SK-N-MC (cell line): Measurements from ENCODE around the gene LONP2.
"Not testable (repeated sequence)": the region's sequence is repeated elsewhere in the genome, so short reads cannot be mapped to it uniquely, and the experiment has no call there.

Experiments
- DNase-seq: peaks from one replicate; pipeline ENCODE4 v3.0.0-alpha.2; 2011; ENCODE audit warnings: low read depth, low spot score
- H3K27ac ChIP-seq: fragments of 200-600 bp; sonication (generic); 2 replicates; pipeline ENCODE4 v1.5.1; 2016; ENCODE audit warnings: mixed run types
- H3K36me3 ChIP-seq: fragments of 200-600 bp; sonication (generic); 2 replicates; pipeline ENCODE4 v1.6.1; 2017; ENCODE audit warnings: antibody characterized with exemption, low read length, mixed read lengths; ENCODE audit not compliant: insufficient read depth
- H3K4me3 ChIP-seq: fragments of 200-600 bp; sonication (generic); 2 replicates; pipeline ENCODE4 v1.5.1; 2016
- H3K9ac ChIP-seq: fragments of 200-600 bp; sonication (generic); 2 replicates; pipeline ENCODE4 v1.8.0; 2017; ENCODE audit warnings: mixed run types, mixed read lengths; ENCODE audit not compliant: insufficient read length
- H3K9me3 ChIP-seq: fragments of 200-600 bp; sonication (generic); 2 replicates; pipeline ENCODE4 v1.6.1; 2017; ENCODE audit warnings: low read depth, mild to moderate bottlenecking, antibody characterized with exemption, low read length, moderate library complexity, mixed read lengths
- EZH2 ChIP-seq: fragments of 200-600 bp; sonication (generic); IDR thresholded peaks from one replicate; pipeline ENCODE4 v1.6.1; 2017; ENCODE audit warnings: antibody characterized with exemption
- FOXP2 ChIP-seq: optimal IDR thresholded peaks from 2 replicates; pipeline ENCODE3; 2011; ENCODE audit warnings: mild to moderate bottlenecking, moderate library complexity; ENCODE audit not compliant: insufficient read depth; ENCODE audit errors: extremely low read length, control extremely low read depth
- POLR2AphosphoS5 ChIP-seq: IDR thresholded peaks from 2 replicates; pipeline ENCODE4 v1.6.1; 2012; ENCODE audit warnings: mild to moderate bottlenecking, low read depth, low read length, borderline replicate concordance

The LONP2 gene

GRCh38 chr16:48369765-48370164 lies 125.7 kb downstream of the LONP2 start:
- Histone ChIP-seq H3K9ac (no peak overlapping the region), H3K9me3 (no peaks in the 10 kb centered on the region), H3K4me3 (no peak overlapping the region), H3K27ac (no peak overlapping the region), H3K36me3 (no peaks in the 10 kb centered on the region)
- no peak for DNase-seq
- TF ChIP-seq EZH2, result no peak
- no peak for TF ChIP-seq FOXP2
- no peak for TF ChIP-seq POLR2AphosphoS5

- no peak for DNase-seq
- Histone ChIP-seq H3K9me3 (no peaks in the 10 kb centered on the region), H3K27ac (no peak overlapping the region), H3K36me3 (no peaks in the 10 kb centered on the region), H3K9ac (no peak overlapping the region), H3K4me3 (no peak overlapping the region)
- TF ChIP-seq FOXP2 (no peak), POLR2AphosphoS5 (no peak), EZH2 (no peak)
Measured at GRCh38 chr16:48370229-48370628, 126.1 kb downstream of the LONP2 start.

- not testable (repeated sequence) for H3K4me3 ChIP-seq, H3K9ac ChIP-seq, H3K36me3 ChIP-seq, DNase-seq, H3K9me3 ChIP-seq
- H3K27ac ChIP-seq, result 0 out of 2 replicates have a peak overlapping the region, but pooled peaks have one; percentile 25
Measured at GRCh38 chr16:48370668-48371392, 126.7 kb downstream of the LONP2 start.

- TF ChIP-seq POLR2AphosphoS5 (no peak), FOXP2 (no peak), EZH2 (no peak)
- no peak overlapping the region for H3K4me3 ChIP-seq
- DNase-seq, result no peak
Measured at GRCh38 chr16:48371393-48371780, 127.3 kb downstream of the LONP2 start.

GRCh38 chr16:48372744-48373143 lies 128.6 kb downstream of the LONP2 start:
- Histone ChIP-seq H3K27ac (no peak overlapping the region), H3K4me3 (no peak overlapping the region), H3K36me3 (no peaks in the 10 kb centered on the region), H3K9me3 (no peaks in the 10 kb centered on the region), H3K9ac (no peak overlapping the region)
- TF ChIP-seq FOXP2 (no peak), POLR2AphosphoS5 (no peak), EZH2 (no peak)
- DNase-seq, result no peak

More at GRCh38 chr16:48371393-48371780, 127.3 kb downstream of the LONP2 start:
- Histone ChIP-seq H3K36me3 (no peaks in the 10 kb centered on the region), H3K9ac (no peak overlapping the region), H3K9me3 (no peaks in the 10 kb centered on the region), H3K27ac (0 out of 2 replicates have a peak overlapping the region, but pooled peaks have one; percentile 25)

- TF ChIP-seq POLR2AphosphoS5, result no peak
- TF ChIP-seq FOXP2, result no peak
- TF ChIP-seq EZH2, result no peak
- no peaks in the 10 kb centered on the region for H3K9me3 ChIP-seq
- DNase-seq, result no peak
- H3K9ac ChIP-seq, result no peak overlapping the region
- H3K36me3 ChIP-seq, result no peaks in the 10 kb centered on the region
- H3K4me3 ChIP-seq, result no peak overlapping the region
- no peak overlapping the region for H3K27ac ChIP-seq
Measured at GRCh38 chr16:48373258-48374029, 129.3 kb downstream of the LONP2 start.

- Histone ChIP-seq H3K27ac (no peak overlapping the region), H3K4me3 (no peak overlapping the region)
Measured at GRCh38 chr16:48374255-48374654, 130.2 kb downstream of the LONP2 start.

GRCh38 chr16:48377301-48377700 lies 133.2 kb downstream of the LONP2 start:
- H3K36me3 ChIP-seq, H3K4me3 ChIP-seq, DNase-seq, H3K9me3 ChIP-seq, H3K9ac ChIP-seq, H3K27ac ChIP-seq: not testable (repeated sequence)

More at GRCh38 chr16:48374255-48374654, 130.2 kb downstream of the LONP2 start:
- Histone ChIP-seq H3K36me3 (no peaks in the 10 kb centered on the region), H3K9me3 (no peaks in the 10 kb centered on the region), H3K9ac (no peak overlapping the region)
- DNase-seq, result no peak
- TF ChIP-seq POLR2AphosphoS5 (no peak), FOXP2 (no peak), EZH2 (no peak)

- Histone ChIP-seq H3K9me3 (no peaks in the 10 kb centered on the region), H3K9ac (no peak overlapping the region), H3K4me3 (no peak overlapping the region), H3K27ac (no peak overlapping the region), H3K36me3 (no peaks in the 10 kb centered on the region)
- no peak for DNase-seq
- no peak for TF ChIP-seq POLR2AphosphoS5
- TF ChIP-seq FOXP2, result no peak
- no peak for TF ChIP-seq EZH2
Measured at GRCh38 chr16:48378276-48378675, 134.2 kb downstream of the LONP2 start.
